PFSK-1 (cell line): ENCODE results near the gene ANKFY1.

Experiments
- FOXP2 ChIP-seq: optimal IDR thresholded peaks from 2 replicates; pipeline ENCODE3; 2011; ENCODE audit warnings: borderline replicate concordance, control low read depth, inconsistent platforms; ENCODE audit not compliant: insufficient read depth; ENCODE audit errors: extremely low read length, extremely low read depth
- POLR2AphosphoS5 ChIP-seq: IDR thresholded peaks from 2 replicates; pipeline ENCODE4 v1.6.1; 2012; ENCODE audit warnings: low read depth, mild to moderate bottlenecking, control low read depth, low read length, moderate library complexity
- SIN3A ChIP-seq: IDR thresholded peaks from 2 replicates; pipeline ENCODE4 v1.6.1; 2012; ENCODE audit warnings: mild to moderate bottlenecking, low read length, moderate library complexity, borderline replicate concordance; ENCODE audit not compliant: insufficient read depth
- TF ChIP-seq, protein P1 (sequence below), 2 experiments: IDR thresholded peaks; 2 replicates each; pipeline versions ENCODE4 v1.6.1 to v1.8.0; 2011 to 2012; ENCODE audit warnings: low read depth in 2 of 2, low read length in 2 of 2, control low read depth in 1 of 2, inconsistent platforms in 1 of 2, mild to moderate bottlenecking in 1 of 2, moderate library complexity in 1 of 2; ENCODE audit not compliant: insufficient read depth in 1 of 2

GRCh38 chr17:4124999-4125398, 138.8 kb downstream of the ANKFY1 start:
- TF ChIP-seq FOXP2, result no peak
- no peak for TF ChIP-seq POLR2AphosphoS5
- TF ChIP-seq, protein P1, sequence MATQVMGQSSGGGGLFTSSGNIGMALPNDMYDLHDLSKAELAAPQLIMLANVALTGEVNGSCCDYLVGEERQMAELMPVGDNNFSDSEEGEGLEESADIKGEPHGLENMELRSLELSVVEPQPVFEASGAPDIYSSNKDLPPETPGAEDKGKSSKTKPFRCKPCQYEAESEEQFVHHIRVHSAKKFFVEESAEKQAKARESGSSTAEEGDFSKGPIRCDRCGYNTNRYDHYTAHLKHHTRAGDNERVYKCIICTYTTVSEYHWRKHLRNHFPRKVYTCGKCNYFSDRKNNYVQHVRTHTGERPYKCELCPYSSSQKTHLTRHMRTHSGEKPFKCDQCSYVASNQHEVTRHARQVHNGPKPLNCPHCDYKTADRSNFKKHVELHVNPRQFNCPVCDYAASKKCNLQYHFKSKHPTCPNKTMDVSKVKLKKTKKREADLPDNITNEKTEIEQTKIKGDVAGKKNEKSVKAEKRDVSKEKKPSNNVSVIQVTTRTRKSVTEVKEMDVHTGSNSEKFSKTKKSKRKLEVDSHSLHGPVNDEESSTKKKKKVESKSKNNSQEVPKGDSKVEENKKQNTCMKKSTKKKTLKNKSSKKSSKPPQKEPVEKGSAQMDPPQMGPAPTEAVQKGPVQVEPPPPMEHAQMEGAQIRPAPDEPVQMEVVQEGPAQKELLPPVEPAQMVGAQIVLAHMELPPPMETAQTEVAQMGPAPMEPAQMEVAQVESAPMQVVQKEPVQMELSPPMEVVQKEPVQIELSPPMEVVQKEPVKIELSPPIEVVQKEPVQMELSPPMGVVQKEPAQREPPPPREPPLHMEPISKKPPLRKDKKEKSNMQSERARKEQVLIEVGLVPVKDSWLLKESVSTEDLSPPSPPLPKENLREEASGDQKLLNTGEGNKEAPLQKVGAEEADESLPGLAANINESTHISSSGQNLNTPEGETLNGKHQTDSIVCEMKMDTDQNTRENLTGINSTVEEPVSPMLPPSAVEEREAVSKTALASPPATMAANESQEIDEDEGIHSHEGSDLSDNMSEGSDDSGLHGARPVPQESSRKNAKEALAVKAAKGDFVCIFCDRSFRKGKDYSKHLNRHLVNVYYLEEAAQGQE (IDR thresholded peaks at IDR 0.05; ENCODE audit: insufficient read depth in 1 of 2, low read depth in 2 of 2, low read length in 2 of 2), result no peak
- no peak for TF ChIP-seq SIN3A
